Fibroblast of skin of back (primary cell): ENCODE results near the gene ANKH.
"Not testable (repeated sequence)": the region's sequence is repeated elsewhere in the genome, so short reads cannot be mapped to it uniquely, and the experiment has no call there.

ENCODE experiments used
- DNase-seq: peaks from one replicate; pipeline ENCODE4 v3.0.0-alpha.2; 2013

The ANKH gene

DNA sequence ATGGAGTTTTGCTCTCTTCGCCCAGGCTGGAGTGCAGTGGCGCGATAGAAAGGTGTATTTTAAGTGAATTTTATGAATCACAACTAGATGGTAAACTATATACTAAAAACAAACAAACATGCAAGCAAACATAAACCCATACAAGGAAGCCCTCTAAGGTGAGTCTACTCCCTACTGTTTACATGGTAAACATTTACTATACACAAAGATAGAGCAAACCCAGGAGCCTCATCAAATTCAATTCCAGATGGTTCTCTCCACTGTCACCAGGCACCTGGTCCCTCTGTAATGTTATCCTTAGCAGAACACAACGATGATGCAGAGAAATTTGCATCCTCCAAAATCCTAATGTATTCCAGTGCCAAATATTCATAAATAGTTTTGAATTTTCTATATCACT lies 17.9 kb downstream of the ANKH start:
- DNase-seq = no peak

- no peak for DNase-seq
Measured at GRCh38 chr5:14852779-14853178, 18.8 kb downstream of the ANKH start.

DNA sequence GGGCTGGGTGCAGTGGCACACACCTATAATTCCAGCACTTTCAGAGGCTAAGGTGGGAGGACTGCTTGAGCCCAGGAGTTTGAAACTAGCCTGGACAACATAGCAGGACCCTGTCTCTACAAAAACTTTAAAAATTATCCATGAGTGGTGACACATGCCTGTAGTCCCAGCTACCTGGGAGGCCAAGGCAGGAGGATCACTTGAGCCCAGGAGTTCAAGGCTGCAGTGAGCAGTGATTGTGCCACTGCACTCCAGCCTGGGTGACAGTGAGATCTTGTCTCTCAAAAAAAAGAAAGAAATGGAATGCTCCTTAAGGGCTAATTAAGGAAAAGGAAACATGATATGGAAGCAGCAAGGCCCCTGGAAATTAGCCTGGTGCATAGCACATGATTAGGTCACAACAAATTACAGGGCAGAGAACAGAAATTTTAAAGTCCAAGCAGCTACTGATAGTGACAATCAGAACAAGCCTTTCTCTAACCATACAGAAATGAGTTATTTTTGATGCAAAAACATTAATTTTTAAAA lies 19.5 kb downstream of the ANKH start:
- no peak for DNase-seq

- DNase-seq = no peak
Measured at GRCh38 chr5:14851597-14851996, 20.0 kb downstream of the ANKH start.

DNA sequence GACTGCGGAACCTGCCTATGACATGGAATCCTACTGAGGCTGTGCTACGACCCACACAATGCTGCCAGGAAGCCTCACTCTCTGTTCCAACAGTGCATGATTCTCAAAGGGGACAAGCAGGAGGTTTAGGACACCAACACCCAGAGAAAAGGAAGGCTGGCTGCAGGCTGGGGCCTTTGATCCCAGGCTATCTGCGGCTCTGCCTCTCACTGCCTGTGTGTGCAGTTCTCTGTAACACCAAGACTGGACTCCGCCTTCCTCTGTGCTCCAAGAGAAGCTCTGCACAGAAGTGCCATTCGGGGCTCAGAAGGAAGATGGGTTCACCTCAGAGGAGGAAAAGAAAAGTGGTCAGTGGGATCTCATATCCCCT lies 20.5 kb downstream of the ANKH start:
- no peak for DNase-seq

DNA sequence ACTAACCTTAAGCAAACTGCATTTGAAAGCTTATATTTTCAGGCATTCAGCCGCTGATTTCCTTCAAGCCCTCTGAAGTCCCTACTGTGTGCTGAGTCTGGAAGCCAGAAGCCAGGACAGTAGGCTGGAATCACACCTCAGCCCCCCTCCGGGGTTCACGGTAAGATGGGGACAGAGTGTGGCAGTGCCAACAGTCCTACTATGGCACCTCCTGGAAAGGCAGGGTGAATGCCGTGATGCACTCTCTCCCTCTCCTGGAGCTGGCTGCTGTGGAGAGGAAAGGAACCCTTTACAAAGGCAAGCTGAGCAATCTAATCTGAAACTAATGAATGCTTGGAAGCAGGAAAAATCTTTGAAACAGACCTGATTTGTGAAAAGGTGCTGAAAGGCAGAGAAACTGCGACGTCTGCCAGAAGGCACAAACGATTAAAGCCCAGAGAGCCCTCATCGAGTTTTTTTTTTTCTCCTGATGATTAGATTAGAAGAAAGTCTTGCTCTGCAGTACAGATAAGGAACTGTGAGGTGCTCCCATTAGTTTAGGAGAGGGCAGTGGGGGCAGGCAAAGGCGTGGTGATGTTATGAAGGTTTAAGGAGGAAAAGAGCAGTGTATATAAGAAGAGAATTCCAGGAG lies 21.0 kb downstream of the ANKH start:
- no peak for DNase-seq

DNA sequence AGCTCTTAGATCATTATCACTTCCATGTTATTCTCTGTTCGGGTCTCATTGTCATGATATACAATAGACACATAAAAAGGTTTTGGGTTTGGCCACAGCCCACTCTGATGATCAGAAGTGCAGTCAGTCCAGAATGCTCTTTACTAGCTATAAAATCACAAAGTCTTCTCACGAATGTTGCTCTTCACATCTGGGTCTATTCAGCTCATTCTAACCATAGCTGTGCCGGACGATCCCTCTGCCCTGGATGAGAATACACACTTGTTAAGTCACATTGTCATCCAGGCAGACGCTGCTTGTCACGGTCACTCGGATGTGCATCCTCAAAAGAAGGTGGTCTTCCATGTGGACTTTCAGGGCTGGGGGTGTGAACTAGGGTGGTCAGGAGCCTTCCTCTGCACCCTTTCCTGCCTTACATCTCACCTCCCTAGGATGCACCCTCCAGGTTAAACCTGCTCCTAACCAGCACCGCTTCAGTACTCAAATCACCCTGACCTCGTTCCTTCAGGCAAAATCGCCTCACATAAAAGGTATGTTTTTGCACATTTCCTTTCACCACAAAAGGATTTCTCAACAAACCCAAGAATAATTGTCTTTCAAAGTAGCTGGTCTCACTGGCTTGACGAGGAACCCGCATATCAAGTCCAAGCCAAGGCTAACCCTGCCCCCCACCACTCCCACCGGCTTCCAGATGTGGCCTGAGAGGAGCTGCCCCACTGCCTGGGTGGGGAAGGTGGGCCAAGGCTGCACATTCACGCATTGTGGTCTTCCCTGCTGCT lies 21.9 kb downstream of the ANKH start:
- DNase-seq = no peak

- not testable (repeated sequence) for DNase-seq
Measured at GRCh38 chr5:14848942-14849341, 22.6 kb downstream of the ANKH start.

DNA sequence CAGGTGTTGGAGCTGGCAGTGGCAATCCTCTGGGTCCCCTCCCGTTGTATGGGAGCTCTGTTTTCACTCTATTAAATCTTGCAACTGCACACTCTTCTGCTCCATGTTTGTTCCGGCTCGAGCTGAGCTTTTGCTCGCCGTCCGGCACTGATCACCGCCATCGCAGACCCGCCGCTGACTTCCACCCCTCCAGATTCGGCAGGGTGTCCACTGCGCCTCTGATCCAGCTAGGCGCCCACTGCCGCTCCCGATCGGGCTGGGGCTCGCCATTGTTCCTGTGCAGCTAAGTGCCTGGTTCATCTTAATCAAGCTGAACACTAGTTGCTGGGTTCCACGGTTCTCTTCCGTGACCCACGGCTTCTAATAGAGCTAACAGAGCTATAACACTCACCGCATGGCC lies 23.2 kb downstream of the ANKH start:
- DNase-seq = no peak

GRCh38 chr5:14847471-14847870 lies 24.1 kb downstream of the ANKH start:
- no peak for DNase-seq

DNA sequence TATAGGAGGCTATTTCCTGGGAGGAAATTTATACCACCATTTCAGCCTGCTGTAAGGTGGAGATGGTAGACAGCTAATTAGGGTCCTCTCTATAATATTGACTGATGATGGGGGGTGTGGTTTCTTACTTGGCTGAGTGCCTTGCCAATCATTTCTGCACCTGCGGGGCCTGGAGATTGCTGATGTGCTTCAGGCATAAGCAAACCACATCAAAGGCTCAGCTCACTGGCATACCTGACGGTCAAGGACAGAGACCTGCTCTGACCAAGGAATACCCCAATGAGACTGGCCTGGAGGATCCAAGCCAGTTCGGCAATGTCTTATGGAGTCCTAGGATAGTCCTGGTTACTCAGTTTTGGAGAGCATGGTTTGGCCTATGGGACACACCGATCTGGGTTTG lies 29.5 kb downstream of the ANKH start:
- no peak for DNase-seq

- no peak for DNase-seq
Measured at GRCh38 chr5:14840624-14841023, 31.0 kb downstream of the ANKH start.

DNA sequence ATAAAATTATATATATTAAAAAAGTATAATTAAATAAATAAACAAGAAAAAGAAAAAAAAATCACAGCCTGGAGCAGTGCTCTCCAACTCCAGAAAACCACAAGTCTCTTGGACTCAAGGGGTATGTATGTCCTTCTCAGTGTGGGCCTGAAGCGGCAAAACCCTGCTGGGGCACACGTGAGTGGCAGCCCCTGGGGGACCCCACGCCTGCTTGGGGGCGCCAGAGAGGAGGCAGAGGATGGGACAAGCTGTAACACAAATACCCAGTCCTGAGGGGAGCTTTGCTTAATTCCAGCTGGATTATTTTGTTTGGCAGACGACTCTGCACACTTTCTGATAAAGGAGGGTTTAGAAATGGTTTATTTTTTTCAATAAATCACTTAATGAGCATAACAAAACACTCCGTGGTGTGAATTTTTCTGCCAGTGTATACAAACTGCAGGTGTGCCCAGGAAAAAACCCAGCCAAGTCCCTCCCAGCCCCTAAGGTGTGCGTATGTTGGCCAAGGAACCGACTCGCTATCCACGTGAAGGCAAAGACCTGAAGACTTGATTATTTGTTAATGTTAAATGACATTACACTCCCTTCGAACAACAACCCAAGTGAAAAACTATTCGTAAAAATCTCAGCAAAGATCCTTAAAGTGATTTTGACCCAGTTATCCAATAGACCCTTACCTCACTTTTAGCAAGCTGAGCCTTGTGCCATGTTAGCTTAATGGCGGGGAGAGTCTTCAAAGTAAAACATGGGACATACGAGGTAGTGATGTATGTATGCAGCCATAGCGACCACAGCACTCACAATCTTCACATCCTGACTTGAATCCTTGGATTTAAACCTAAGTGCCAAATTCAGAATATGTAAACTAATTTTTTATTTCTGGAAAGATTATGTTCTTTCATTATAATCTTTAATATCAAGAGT lies 32.9 kb downstream of the ANKH start:
- DNase-seq = no peak

GRCh38 chr5:14837423-14838122 lies 34.0 kb downstream of the ANKH start:
- not testable (repeated sequence) for DNase-seq

GRCh38 chr5:14834584-14835550 lies 36.7 kb downstream of the ANKH start:
- DNase-seq = no peak

DNA sequence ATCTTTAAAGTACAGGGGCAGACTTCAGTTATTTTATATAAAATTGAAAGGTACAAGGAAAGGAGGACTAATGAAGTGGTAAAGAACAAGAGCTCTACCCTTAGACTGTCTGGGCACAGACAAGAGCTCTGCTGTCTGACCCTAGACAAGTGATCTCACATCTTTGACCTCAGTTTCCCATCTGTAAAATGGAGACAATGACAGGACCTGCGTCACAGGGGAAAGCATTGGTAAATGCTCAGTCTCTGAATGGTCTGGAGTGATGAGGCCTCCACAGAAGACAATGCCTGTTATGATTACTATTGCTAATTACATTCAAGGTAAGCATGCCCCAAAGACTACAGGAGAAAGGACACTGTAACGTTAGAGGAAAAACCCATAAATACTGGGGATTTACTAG lies 37.5 kb downstream of the ANKH start:
- no peak for DNase-seq

- no peak for DNase-seq
Measured at GRCh38 chr5:14831006-14831338, 40.6 kb downstream of the ANKH start.

DNA sequence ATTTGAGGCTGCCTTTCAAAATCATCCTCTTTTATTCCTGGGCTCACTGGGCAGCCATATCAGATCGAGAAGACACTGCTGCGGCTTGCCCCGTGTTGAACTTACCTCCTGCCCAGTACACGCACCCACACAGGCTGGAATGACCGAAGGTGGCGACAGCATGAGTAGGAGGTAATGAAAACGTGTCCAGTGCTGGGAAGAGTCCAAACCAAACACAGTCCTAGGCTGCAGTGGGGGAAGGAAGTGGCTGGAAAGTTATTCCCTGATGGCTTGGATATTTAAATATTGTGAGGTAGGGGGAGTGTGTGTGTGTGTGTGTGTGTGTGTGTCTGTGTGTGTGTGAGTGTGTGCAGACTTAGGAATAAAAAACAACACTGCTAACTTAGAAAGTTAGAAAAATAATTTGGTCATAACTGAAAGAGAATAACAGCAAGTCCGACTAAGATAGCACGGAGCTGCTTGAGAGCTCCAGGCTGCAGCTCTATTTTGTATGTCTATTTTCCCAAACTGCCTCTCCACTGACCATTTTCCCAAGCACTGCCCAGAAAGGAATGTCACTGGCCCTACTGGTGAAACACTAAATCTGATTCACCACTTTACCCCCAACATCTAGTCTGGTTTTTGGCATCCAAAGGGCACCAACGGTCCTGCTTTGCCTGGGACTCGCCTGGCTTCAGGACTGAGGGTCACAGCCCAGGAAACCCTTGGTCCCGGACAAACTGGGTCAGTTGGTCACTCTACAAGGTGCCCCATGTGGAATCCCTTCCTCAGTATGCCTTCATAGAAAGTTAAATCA lies 41.2 kb downstream of the ANKH start:
- no peak for DNase-seq

GRCh38 chr5:14829396-14829795 lies 42.2 kb downstream of the ANKH start:
- DNase-seq = no peak

DNA sequence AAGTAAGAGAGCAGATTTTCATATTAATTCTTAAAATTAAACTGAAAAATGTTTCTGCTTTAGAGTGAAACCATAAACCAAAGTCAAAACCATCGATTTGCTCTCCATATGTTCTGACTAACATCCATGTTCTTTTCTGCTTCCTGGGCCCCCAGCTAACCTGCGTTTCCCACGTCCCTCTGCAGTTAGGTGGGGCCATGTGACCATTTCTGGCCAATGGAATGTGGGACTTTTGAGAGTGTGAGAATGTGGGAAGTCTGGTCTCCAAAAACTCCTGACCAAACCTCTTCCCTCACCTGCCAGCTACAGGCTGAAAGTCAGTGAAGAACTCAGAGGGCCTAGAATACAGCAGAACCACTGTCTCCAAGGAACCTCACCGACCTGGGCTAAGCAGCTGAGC lies 44.9 kb downstream of the ANKH start:
- no peak for DNase-seq

GRCh38 chr5:14825977-14826376 lies 45.6 kb downstream of the ANKH start:
- DNase-seq = no peak
